Epithelial cell of esophagus (primary cell): Measurements from ENCODE around the gene GPRC5A.

Experiments used
- DNase-seq: peaks from one replicate; pipeline ENCODE4 v3.0.0; 2010; ENCODE audit warnings: low read depth
- H3K4me3 ChIP-seq: 2 replicates; pipeline ENCODE4 v1.5.1; 2011; ENCODE audit warnings: mild to moderate bottlenecking, low read length, control low read depth
- CTCF ChIP-seq: IDR thresholded peaks from 2 replicates; pipeline ENCODE4 v1.5.1; 2011; ENCODE audit warnings: low read depth, mild to moderate bottlenecking, low read length, control low read depth, inconsistent platforms; ENCODE audit not compliant: insufficient read depth; ENCODE audit errors: missing control alignments

Gene GPRC5A

DNA sequence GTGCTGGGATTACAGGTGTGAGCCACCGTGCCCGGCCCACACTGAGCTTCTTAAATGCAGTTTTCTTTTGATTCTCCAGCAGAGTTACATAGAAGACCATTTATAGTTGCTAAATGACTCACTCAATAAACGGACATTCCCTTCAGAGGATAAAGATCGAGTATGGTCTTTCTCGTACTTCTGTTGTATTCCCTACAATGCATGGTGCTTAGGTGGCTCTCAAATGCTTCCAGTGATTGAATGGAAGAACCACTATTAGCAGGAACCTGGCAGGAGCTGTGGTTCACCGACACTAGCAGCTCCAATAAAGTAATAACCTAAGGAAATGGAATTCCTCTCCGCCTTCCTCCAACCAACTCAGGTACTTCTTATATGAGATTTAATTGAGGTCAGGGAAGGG, 3.9 kb upstream of the GPRC5A start:
- no peak for TF ChIP-seq CTCF
- DNase-seq: no peak
- H3K4me3 ChIP-seq: no peak overlapping the region

GRCh38 chr12:12889701-12890100, 1.7 kb upstream of the GPRC5A start:
- no peak overlapping the region for H3K4me3 ChIP-seq
- DNase-seq: no peak
- no peak for TF ChIP-seq CTCF

DNA sequence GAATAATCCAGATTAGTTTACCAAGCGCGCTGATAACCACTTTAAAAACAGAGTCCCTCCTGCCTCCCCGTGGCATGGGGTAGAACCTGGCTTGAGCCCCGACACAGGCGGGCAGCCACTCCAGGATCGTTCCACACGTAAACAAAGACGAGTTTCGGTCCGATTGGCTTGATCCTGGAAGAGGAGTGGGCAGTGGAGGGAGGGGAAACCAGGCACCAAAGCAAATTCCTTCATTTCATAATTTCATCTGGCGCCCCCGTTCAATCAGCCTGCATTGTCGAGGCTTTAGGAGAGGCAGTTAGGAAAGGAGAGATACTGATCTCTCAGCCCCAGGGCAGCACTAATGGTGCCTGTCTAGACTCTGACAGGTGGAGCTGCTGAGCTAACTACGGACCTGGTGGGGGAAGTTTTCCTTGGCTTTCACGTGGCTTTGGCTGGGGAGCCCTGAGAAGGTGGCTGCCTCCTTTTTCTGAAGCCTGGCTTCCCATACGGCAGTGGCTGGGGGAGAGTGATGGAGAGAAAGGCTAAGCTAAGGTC, 751 bp upstream of the GPRC5A start:
- peak overlapping the region; percentile 67 for H3K4me3 ChIP-seq
- peak; percentile 42 for TF ChIP-seq CTCF
- DNase-seq: peak; percentile 89

GRCh38 chr12:12891881-12892355, 556 bp downstream of the GPRC5A start:
- DNase-seq: peak; percentile 43
- TF ChIP-seq CTCF: no peak
- peak overlapping the region; percentile 67 for H3K4me3 ChIP-seq

DNA sequence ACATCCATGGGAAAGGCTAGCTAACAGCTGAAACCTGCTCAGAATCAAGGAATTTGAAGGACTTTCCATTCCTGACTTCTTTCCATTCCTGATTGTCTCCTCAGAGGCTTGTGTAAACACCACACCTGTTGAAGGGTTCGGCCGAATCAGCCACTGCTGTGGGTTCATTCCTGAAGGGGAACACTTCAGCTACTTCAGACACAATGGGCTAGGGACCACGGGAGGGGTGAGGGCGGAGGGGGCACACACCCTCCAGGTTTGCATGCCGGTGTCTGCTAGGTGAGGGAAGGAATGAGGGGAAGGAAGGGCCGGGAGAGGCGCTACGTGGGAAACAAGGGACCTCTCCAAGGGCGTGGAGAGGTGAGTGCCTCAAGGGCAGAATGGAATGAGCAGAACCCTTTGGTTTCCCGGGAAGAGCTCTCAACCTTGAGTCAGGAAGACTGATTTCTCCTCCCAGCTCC, 1.3 kb downstream of the GPRC5A start:
- H3K4me3 ChIP-seq: peak overlapping the region; percentile 67
- TF ChIP-seq CTCF: no peak
- DNase-seq: peak; percentile 55

GRCh38 chr12:12893438-12893837, 2.1 kb downstream of the GPRC5A start:
- DNase-seq: no peak
- TF ChIP-seq CTCF: no peak
- peak overlapping the region; percentile 67 for H3K4me3 ChIP-seq

DNA sequence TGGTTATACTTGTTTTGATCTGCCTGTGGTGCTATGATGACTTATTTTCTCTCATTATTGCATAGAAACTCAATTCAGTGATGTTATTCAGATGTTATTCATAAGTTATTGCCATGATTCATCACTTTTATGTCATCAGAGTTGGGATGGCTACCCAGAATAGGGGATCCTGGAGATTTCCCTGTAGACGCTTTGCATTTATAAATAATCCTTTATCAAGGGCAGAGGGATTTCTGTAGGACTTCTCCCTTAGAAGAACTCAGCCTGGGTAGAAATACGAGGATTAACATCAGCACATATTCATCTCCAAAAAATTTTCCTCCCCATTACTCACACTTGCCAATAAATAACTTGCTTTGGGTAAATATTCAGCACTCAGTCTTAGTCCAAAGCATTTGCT, 4.9 kb downstream of the GPRC5A start:
- no peak overlapping the region for H3K4me3 ChIP-seq
- no peak for TF ChIP-seq CTCF
- peak; percentile 74 for DNase-seq
